Midbrain (tissue), 1 donor: Measurements from ENCODE around the gene AP1M1.

Experiments
- DNase-seq: peaks from one replicate; lab custom pipeline; 2025; lab: John Stamatoyannopoulos, UW

The AP1M1 gene

GRCh38 chr19:16185123-16185767, 12.5 kb upstream of the AP1M1 start, which contains the start of gene FAM32A:
FAM32A (plus strand) TSS chr19:16185410; CDS start chr19:16185443, 33 bp downstream.
- DNase-seq = peak; percentile 98

DNA sequence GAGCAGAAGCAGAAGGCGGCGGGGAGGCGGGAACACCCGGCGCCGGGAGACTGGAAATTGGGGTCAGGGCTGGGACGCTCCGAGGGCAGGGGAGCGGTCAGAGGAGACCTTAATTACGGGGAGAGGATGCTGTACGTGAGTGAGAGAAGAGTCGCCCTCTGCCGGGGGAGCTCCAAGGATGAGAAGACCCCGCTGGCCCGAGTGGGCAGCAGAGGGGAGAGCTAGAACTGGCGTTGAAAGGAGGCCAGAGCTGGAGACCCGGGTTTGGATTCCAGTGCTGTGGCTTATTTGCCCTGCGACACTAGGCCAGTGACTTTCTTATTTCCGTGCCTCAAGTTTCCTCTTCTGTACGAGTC, 12.0 kb upstream of the AP1M1 start:
- DNase-seq = peak; percentile 10

GRCh38 chr19:16188521-16188920, 9.2 kb upstream of the AP1M1 start:
- DNase-seq = no peak

GRCh38 chr19:16190198-16190597, 7.5 kb upstream of the AP1M1 start:
- no peak for DNase-seq

DNA sequence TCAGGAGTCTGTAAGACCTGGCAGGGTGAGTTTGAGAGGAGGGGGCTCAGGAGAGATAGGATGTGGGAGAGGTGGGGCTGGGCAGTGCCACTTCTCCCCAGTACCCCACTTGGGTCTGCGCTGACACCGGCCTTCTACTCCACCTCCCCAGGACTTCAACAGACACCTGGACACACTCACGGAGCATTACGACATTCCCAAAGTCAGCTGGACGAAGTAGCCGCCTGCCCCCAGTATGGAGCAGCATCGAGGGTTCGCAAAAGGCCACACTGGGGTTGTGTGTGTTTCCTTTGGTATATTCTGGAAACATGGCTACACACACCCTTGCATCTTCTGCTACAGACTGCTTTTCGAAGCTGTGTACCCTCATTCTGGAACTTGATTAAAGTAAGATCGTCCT, 7.0 kb upstream of the AP1M1 start:
- DNase-seq = no peak

DNA sequence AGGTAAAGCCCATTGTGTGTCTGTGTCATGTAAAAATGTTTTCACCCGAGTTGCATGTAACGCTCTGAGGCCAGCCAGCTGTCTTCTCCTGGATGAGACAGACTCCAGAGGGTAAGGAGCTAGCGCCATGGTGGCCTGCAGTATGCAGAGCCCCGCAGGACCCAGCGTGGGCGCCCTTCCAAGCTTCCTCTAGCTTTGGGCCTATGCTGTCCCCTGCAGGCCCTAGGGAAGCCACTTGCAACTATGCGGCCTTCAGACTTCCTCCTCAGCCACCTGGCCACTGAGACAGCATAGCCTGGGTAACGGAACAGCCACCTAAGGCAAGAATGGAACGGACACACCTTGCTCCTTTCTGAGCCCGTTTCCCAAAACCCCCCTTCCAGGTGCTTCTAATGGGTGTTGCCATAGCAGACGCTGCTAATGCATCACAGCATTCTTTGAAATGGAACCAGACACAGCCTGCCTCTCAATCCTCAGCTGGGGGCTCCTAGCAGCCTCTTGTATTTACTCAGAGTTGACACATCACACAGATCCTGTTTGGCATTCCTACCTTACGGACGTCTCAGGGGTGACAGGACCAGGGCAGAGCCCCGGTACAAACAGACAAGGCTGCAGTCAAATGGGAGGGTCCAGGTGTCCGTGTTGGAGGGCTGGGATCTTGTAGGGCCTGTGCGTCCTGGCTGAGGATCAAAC, 6.3 kb upstream of the AP1M1 start:
- DNase-seq = no peak

DNA sequence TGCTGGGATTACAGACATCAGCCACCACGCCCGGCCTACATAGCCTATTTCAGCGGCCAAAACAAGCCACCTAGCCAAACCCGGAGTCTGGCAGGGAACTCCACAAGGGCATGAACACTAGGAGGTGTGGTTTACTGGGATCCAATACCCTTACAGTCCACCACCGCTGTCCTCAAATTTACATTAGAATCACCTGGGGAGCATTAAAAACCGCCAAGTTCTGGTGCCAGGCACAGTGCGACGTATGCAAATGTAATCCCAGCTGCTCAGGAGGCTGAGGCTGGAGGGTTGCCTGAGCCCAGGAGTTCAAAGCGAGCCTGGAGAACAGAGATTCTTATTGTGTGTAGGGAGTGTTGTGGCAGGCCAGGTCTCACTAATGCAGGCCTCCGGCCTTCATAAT, 4.2 kb upstream of the AP1M1 start:
- no peak for DNase-seq

GRCh38 chr19:16197188-16197621, 506 bp upstream of the AP1M1 start:
- no peak for DNase-seq

GRCh38 chr19:16198370-16198651, 600 bp downstream of the AP1M1 start:
- DNase-seq = no peak

DNA sequence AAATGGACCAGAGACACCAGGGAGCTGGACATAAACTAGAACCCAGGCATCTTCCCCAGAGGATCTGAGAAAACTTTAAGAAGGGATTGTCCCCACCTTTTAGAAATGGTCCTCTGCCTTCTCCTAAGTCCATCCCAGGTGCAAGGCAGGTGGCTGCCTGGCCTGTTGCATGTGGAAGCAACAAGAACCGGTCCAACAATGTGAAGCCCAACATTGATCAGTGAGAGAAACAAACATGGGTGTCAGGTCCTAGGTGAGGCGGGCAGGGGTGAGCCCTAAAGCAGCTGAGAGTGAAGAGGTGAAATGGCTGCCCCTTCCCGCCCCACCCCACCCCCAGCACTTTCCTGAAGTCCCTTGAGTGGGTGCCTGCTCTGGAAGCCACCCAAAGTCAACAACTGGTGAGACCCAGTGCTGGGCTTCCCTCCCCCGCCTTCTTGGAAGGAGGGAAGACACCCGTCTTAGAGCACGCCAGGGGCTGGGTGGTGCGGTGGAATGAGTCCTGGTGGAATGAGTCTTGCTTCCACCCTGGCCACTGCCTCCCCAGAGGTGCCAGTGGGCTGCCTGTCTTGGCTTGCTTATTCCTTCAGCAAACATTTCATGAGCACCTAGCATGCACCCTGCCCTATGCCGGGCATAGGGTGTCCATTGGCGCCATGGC, 1.7 kb downstream of the AP1M1 start:
- DNase-seq = no peak

DNA sequence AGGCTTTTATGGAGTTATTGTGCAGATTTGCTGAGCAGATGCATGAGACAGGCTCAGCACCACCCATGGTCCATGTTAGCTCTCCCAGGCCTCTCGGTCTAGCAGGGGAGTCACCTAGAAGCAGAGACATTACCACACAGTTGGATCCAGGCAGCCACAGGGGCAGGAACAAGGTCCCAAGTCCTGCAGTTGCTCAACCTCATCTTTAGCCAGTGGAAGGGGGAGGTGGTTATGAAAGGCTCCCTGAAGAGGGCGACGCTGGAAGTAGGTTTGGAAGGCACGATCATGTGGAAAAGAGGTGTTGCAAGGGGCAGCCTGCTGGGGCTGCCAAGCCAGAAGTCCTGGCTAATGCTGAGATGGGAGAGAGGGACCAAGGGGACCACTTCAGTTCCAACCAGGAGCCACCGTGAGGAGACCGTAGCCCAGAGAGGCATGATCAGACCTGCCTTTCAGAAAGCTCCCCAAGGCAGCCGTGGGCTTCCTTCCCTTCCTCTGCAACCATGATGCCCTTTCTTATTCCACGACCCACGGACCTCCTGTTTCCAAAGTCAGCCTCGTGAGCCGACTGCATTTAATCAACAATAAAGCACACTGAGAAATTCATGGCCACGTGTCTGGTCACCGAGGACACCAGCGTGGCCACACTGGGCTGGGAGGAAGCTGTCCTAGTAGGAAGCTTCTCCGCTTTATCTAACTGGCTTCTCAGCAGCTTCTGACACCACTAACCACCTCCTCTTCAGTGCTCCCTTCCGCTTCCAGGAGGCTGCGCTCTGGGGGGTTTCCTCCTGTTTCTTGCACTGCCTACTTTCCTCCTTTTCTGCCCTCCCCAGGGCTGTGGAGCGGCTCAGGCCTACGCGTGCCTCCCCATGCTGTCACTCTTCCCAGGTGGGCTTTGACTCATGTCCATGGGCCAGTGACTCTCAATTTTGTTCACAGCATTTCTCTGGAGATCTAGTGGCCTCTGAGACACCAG, 2.6 kb downstream of the AP1M1 start:
- DNase-seq = no peak

DNA sequence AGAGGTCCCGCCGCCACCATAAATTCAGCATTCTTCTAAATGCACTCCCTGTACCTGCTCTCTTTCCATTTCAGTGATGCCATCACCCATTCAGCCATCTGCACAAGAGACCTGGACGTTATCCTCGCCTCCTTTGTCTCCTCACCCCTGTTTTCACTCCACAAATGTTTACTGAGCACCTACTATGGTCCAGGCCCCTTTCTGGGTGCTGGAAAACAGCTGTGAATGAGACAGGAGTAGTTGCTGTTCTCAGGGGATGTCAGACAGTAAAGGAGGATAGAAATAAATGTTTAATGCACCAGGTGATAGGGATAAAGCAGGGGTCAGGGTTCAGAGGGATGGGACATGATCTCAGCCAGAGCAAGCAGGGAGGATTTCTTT, 3.3 kb downstream of the AP1M1 start:
- no peak for DNase-seq

DNA sequence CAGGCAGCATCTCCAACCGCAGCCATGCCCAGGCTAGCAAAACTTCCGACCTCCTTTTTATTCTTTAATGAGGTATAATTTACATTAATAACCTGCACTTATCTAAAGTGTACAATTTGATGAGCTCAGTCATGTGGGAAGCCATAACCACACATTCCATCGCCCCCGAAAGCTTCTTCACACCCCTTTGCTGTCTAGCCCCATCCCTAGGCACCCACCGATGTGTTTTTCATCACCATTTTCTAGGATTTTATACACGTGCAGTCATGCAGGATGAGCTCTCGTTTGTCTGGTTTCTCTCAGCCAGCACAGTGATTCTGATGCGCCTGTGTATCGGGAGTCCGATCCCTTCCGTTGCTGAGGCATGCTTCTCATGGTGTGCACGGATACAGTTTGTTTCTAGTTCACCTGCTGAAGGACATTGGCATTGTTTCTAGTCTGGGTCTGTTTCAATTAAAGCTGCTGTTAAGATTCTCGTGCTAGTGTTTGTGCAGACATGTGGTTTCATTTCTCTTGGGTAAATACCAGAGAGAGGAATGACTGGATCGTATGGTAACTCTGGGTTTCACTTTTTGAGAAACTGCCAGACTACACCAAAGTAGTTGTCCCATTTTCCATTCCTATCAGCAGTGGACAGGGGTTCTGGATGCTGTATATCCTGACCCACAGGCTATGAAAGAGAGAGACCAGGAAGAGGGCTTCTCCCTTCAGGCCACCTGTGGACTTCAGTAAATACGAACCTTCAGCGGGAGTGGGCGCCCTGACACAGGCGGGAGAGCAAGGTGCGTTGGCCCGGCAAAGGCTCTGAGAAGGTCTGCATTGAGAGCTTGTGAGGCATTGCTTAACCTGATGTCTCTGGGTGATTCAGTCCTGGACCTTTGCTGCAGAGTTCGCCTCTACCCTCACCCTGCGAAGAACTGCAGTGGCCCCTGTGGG, 4.9 kb downstream of the AP1M1 start:
- no peak for DNase-seq

GRCh38 chr19:16203256-16204004, 5.7 kb downstream of the AP1M1 start:
- no peak for DNase-seq

DNA sequence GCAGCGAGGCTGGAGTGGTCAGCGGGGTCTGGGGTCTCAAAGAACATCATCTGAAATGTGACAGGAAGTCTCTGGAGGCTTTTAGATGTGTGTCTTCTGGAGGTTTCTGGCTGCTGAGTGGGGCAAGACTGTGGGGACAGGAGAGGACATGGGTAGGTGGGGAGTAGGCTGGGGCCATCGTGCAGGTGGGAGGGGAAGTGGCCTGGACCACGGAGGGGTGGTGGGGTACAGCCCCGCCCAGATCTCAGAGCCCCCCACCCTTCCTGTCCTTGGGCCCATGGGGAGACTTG, 6.2 kb downstream of the AP1M1 start:
- no peak for DNase-seq

- DNase-seq = no peak
Observed at GRCh38 chr19:16205205-16206045, 7.7 kb downstream of the AP1M1 start.

DNA sequence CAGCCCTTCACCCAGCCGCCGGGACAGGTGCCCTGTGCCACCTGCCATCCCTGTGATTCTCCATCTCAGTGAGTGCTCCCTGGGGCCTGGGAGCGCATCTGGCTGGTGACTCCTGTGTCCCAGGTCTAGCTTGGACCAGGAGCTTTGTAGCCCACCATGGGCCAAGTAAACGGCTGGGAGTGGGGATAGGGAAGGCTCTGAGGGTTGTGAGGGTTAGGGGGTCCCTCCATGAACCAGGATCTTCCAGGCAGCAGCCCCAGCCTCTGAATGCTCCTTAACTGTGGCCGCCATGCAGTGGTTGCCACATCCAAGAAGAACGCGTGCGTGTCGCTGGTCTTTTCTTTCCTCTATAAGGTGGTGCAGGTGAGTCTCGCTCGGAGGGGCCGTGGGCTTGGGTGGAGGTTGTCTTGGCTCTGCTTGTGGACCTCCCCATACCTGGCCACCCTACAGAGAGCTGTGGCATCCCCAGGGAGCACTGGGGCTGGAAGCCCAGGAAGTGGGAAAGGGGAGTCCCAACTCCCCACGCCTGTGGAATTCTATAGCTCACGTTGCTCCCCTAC, 8.4 kb downstream of the AP1M1 start:
- no peak for DNase-seq

DNA sequence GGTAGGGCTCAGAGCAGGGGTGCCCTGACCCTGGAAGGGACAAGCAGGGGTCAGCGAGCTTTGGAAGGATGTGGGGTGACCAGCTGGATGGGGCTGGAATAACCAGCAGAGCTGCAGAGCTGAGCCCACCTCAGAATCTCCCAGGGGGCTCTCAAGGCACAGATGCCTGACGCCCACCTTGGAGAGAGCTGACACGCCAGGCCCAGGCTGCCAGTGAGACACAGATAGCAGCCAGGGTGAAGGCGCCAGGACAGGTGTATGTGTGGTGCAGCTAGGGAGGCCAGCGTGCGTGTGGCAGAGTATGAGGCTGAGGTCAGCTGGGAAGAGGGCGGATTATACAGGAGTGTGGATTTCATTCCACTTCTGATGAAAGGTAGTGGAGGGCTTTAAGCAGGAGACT, 8.9 kb downstream of the AP1M1 start:
- no peak for DNase-seq

- no peak for DNase-seq
Observed at GRCh38 chr19:16207063-16207462, 9.4 kb downstream of the AP1M1 start.
